ENCODE data around the gene GPALPP1.
"Not testable (repeated sequence)": the region's sequence is repeated elsewhere in the genome, so short reads cannot be mapped to it uniquely, and the experiment has no call there.

The GPALPP1 gene

DNA sequence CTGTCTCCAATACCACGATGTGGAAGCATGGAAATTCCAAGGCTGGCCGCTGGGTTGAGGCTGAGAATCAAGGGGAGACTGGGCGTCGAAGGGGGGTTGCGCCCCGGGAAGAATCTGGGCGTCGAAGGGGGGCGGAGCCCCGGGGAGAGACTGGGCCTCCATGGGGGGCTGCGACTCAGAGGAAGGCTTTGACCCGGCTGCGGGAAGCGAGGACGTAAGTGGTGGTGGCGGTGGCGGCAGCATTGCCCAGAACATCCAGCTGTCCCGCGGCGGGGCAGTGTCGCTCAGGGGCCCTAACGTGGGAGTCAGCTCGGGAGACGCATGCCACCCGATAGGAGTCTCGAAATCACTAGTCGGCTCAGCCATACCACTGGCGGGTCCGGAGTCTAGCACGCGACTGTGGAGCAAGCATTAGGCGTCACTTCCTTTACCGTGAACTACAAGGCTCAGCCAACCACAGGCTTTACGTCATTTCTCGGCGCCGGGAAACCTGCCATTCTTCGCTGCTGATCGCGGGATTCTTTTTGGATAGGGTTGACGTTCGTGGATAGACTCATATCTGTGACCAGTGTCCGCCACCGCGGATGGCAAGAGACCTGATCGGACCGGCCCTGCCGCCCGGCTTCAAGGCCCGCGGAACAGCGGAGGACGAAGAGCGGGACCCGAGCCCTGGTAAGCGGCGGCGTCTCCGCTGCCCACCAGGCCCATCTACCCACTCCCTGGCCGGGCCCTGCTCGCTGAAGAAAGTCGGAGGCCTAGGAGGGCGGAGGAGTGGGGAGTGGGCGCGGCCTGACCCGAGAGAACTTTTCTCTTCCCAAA lies at the start of gene GPALPP1, which contains the start of gene NUFIP1:
Gene GPALPP1, plus strand, starts transcription at position 468 of the 819 bp plus-strand sequence. Its CDS starts 117 bp downstream, at position 585.
Gene NUFIP1, minus strand, starts transcription at position 401 of the 819 bp plus-strand sequence. Its CDS starts 35 bp downstream, at position 366.
- TF ChIP-seq CTCF (IDR thresholded peaks at IDR 0.05; ENCODE audit: insufficient read depth, low read length, poor library complexity, severe bottlenecking), result no peak
- Histone ChIP-seq H3K36me3 (ENCODE audit: control insufficient read depth, insufficient read depth, low read length) (peaks cover 3% of the 10 kb centered on the region), H3K27me3 (replicated peaks; ENCODE audit: control insufficient read depth, insufficient read depth, low read length) (no peaks in the 10 kb centered on the region), H3K4me3 (replicated peaks; ENCODE audit: low read depth, low read length) (peak within 1 kb of the TSS; percentile 99)
- peak; percentile 82 for DNase-seq (ENCODE audit: extremely low read depth, insufficient read length)

- H3K4me3 ChIP-seq (replicated peaks; ENCODE audit: low read depth, low read length); DNase-seq (ENCODE audit: extremely low read depth, insufficient read length); H3K27me3 ChIP-seq (replicated peaks; ENCODE audit: control insufficient read depth, insufficient read depth, low read length); H3K36me3 ChIP-seq (ENCODE audit: control insufficient read depth, insufficient read depth, low read length): not testable (repeated sequence)
Observed at GRCh38 chr13:44943411-44943810, 45.9 kb upstream of the GPALPP1 start.

- no peak for DNase-seq (ENCODE audit: extremely low read depth, insufficient read length)
- Histone ChIP-seq H3K4me3 (replicated peaks; ENCODE audit: low read depth, low read length) (no peak overlapping the region), H3K36me3 (ENCODE audit: control insufficient read depth, insufficient read depth, low read length) (no peaks in the 10 kb centered on the region), H3K27me3 (replicated peaks; ENCODE audit: control insufficient read depth, insufficient read depth, low read length) (no peaks in the 10 kb centered on the region)
- no peak for TF ChIP-seq CTCF (IDR thresholded peaks at IDR 0.05; ENCODE audit: insufficient read depth, low read length, poor library complexity, severe bottlenecking)
Observed at GRCh38 chr13:44951184-44951583, 38.2 kb upstream of the GPALPP1 start.

GRCh38 chr13:44952671-44953070 lies 36.7 kb upstream of the GPALPP1 start:
- H3K36me3 ChIP-seq (ENCODE audit: control insufficient read depth, insufficient read depth, low read length), result no peaks in the 10 kb centered on the region
- DNase-seq (ENCODE audit: extremely low read depth, insufficient read length), result no peak
- no peak overlapping the region for H3K4me3 ChIP-seq (replicated peaks; ENCODE audit: low read depth, low read length)
- no peak for TF ChIP-seq CTCF (IDR thresholded peaks at IDR 0.05; ENCODE audit: insufficient read depth, low read length, poor library complexity, severe bottlenecking)
- no peaks in the 10 kb centered on the region for H3K27me3 ChIP-seq (replicated peaks; ENCODE audit: control insufficient read depth, insufficient read depth, low read length)

GRCh38 chr13:44954224-44954623 lies 35.1 kb upstream of the GPALPP1 start:
- Histone ChIP-seq H3K36me3 (ENCODE audit: control insufficient read depth, insufficient read depth, low read length) (no peaks in the 10 kb centered on the region), H3K27me3 (replicated peaks; ENCODE audit: control insufficient read depth, insufficient read depth, low read length) (no peaks in the 10 kb centered on the region), H3K4me3 (replicated peaks; ENCODE audit: low read depth, low read length) (no peak overlapping the region)
- TF ChIP-seq CTCF (IDR thresholded peaks at IDR 0.05; ENCODE audit: insufficient read depth, low read length, poor library complexity, severe bottlenecking), result no peak
- no peak for DNase-seq (ENCODE audit: extremely low read depth, insufficient read length)

GRCh38 chr13:44955406-44955805 lies 33.9 kb upstream of the GPALPP1 start:
- Histone ChIP-seq H3K36me3 (ENCODE audit: control insufficient read depth, insufficient read depth, low read length) (no peaks in the 10 kb centered on the region), H3K4me3 (replicated peaks; ENCODE audit: low read depth, low read length) (no peak overlapping the region), H3K27me3 (replicated peaks; ENCODE audit: control insufficient read depth, insufficient read depth, low read length) (no peaks in the 10 kb centered on the region)
- no peak for DNase-seq (ENCODE audit: extremely low read depth, insufficient read length)
- TF ChIP-seq CTCF (IDR thresholded peaks at IDR 0.05; ENCODE audit: insufficient read depth, low read length, poor library complexity, severe bottlenecking), result no peak
